Keratinocyte (primary cell): ENCODE measurements around the gene ROR1.

Source experiments
- CTCF ChIP-seq, 3 experiments: IDR thresholded peaks in 1 of 3; conservative IDR thresholded peaks in 1 of 3; optimal IDR thresholded peaks in 1 of 3; 2 replicates in 2 of 3; 3 replicates in 1 of 3; pipeline versions ENCODE3 to v1.5.1; 2011; ENCODE audit warnings: low read length in 3 of 3, mild to moderate bottlenecking in 3 of 3, moderate library complexity in 2 of 3, control low read depth in 1 of 3, inconsistent platforms in 1 of 3; ENCODE audit not compliant: insufficient read depth in 2 of 3; ENCODE audit errors: extremely low read depth in 1 of 3
- EZH2 ChIP-seq: IDR thresholded peaks from one replicate; pipeline ENCODE4 v1.6.1; 2012; ENCODE audit warnings: inconsistent platforms, mild to moderate bottlenecking, low read length, moderate library complexity

- no peak for TF ChIP-seq CTCF (optimal IDR thresholded peaks at IDR 0.05 in 1 of 3, IDR thresholded peaks at IDR 0.05 in 1 of 3, conservative IDR thresholded peaks at IDR 0.05 in 1 of 3; ENCODE audit: extremely low read depth in 1 of 3, insufficient read depth in 2 of 3, low read length in 3 of 3)
- TF ChIP-seq EZH2, result no peak
Observed at GRCh38 chr1:64043976-64044375, 270.2 kb downstream of the ROR1 start.
